ENCODE measurements around the gene CROT.

CROT gene

GRCh38 chr7:87344446-87344845, 1.0 kb upstream of the CROT start:
- no peak for TF ChIP-seq CTCF (IDR thresholded peaks at IDR 0.05; ENCODE audit: extremely low read depth, missing control alignments)
- no peak for DNase-seq (ENCODE audit: low spot score)

- no peak for TF ChIP-seq CTCF (IDR thresholded peaks at IDR 0.05; ENCODE audit: extremely low read depth, missing control alignments)
Observed at GRCh38 chr7:87345962-87346371, 503 bp downstream of the CROT start.

GRCh38 chr7:87347207-87347606, 1.7 kb downstream of the CROT start:
- TF ChIP-seq CTCF (IDR thresholded peaks at IDR 0.05; ENCODE audit: extremely low read depth, missing control alignments): no peak
- no peak for DNase-seq (ENCODE audit: low spot score)

More at GRCh38 chr7:87345962-87346371, 503 bp downstream of the CROT start:
- DNase-seq (ENCODE audit: low spot score): no peak

- no peak for TF ChIP-seq CTCF (IDR thresholded peaks at IDR 0.05; ENCODE audit: extremely low read depth, missing control alignments)
- no peak for DNase-seq (ENCODE audit: low spot score)
Observed at GRCh38 chr7:87347664-87348063, 2.2 kb downstream of the CROT start.

GRCh38 chr7:87354749-87355148, 9.3 kb downstream of the CROT start:
- no peak for TF ChIP-seq CTCF (IDR thresholded peaks at IDR 0.05; ENCODE audit: extremely low read depth, missing control alignments)
- DNase-seq (ENCODE audit: low spot score): no peak

- DNase-seq (ENCODE audit: low spot score): no peak
- no peak for TF ChIP-seq CTCF (IDR thresholded peaks at IDR 0.05; ENCODE audit: extremely low read depth, missing control alignments)
Observed at GRCh38 chr7:87356448-87356847, 11.0 kb downstream of the CROT start.

- no peak for TF ChIP-seq CTCF (IDR thresholded peaks at IDR 0.05; ENCODE audit: extremely low read depth, missing control alignments)
- DNase-seq (ENCODE audit: low spot score): no peak
Observed at GRCh38 chr7:87359366-87359765, 13.9 kb downstream of the CROT start.
